Mammary epithelial cell (primary cell): ENCODE measurements around the gene RIPK4.

ENCODE experiments used
- CTCF ChIP-seq, 2 donors: IDR thresholded peaks in 1 of 2; conservative IDR thresholded peaks in 1 of 2; 2 replicates each; pipeline ENCODE4 v1.5.1; 2011 to 2012; ENCODE audit warnings: inconsistent platforms in 2 of 2, low read length in 2 of 2, mild to moderate bottlenecking in 2 of 2, control low read depth in 1 of 2, low read depth in 1 of 2; ENCODE audit not compliant: insufficient read depth in 1 of 2; ENCODE audit errors: extremely low read depth in 1 of 2
- EZH2 ChIP-seq: IDR thresholded peaks from 2 replicates; pipeline ENCODE4 v1.6.1; 2012; ENCODE audit warnings: low read length, inconsistent platforms, borderline replicate concordance

- no peak for TF ChIP-seq CTCF (conservative IDR thresholded peaks at IDR 0.05 in 1 of 2, IDR thresholded peaks at IDR 0.05 in 1 of 2; ENCODE audit: extremely low read depth in 1 of 2, insufficient read depth in 1 of 2, low read depth in 1 of 2, low read length in 2 of 2)
- TF ChIP-seq EZH2 = no peak
Measured at GRCh38 chr21:41801321-41802197, 34.7 kb upstream of the RIPK4 start.
